NCI-H2227 (cell line): Measurements from ENCODE around the gene SCAMP2.

Source experiments
- DNase-seq: peaks from one replicate; lab custom pipeline; 2025; ENCODE audit not compliant: unreplicated experiment; lab: John Stamatoyannopoulos, UW

Gene SCAMP2

GRCh38 chr15:74863239-74864056, 9.7 kb downstream of the SCAMP2 start:
- DNase-seq = no peak

GRCh38 chr15:74858369-74858740, 14.8 kb downstream of the SCAMP2 start:
- no peak for DNase-seq

DNA sequence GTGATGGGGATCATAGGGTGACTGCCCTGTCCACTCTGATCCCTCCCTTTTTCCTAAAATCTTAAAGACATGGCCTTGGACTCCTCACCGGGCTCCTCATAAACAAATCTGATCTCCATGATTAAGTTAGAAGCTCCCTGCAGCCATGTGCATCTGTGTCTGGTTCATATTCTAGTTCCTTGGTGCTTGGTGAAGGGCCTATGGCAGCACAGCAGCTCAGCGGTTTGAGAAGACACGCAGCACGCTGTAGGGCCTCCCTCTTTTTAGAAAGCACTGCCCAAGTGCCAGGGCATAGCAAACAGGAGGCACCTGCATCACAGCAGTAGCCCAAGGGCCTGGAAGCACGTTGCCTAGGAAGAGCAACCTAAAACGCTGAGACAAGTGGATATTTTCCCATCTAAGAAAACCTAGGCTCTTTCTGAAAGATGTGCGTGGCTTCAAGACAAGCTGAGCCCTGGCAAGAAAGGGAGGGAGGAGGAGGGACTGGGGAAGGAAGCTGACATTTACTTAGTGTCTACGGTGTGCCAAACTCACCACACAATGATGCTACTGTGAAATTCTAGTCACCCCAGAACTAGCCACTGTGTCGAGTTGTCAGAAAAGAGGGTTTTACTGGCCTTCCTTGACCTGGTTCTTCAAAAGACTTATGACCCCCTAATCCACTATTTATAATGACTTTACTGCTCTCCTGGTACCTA, 15.3 kb downstream of the SCAMP2 start:
- no peak for DNase-seq

DNA sequence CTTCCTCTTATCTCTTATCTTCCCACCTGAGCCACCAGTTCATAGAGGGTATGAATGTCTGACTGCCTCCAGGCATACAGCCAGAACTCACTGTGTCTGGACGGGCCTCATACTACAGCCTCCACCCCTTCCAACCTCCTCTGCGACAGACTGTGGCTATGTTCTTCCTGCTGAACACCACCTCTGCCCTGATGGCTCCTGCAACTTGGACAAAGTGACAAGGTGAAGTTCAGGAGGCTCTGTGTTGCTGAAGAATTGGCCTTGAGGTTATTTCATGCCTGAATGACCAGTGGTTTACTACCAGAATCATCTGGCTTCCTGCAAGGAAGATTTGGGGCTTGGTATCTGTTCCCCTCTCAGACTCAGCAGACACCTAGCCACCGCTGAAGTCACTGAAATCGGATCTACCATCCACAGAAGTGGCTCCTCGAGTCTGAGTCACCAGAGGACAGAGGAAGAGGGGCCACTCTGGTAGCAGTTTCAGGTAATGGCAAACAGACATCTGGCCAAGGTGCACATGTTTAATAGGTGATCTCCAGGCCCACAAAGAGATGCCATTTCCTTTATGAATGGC, 16.0 kb downstream of the SCAMP2 start:
- DNase-seq = no peak

GRCh38 chr15:74856537-74856936, 16.6 kb downstream of the SCAMP2 start:
- DNase-seq = no peak

DNA sequence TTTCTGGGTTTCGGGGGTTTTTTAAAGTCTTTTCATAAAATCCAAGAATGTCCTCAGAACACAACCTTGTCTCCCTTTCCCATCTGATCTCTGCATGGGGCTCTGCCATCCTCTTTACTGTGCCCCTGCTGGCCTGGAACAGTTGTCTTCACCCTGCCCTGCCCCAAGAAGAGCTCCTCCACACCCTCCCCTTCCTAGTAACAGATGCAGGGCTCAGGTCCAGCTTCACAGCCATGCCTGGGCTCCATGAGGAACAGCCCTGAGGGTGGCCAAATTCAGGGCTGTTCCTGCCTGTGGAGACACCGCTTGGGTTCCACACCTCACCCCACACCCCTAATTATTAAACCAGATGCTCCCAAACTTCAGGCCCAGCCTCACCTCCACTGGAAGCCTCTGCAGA, 17.3 kb downstream of the SCAMP2 start:
- no peak for DNase-seq

DNA sequence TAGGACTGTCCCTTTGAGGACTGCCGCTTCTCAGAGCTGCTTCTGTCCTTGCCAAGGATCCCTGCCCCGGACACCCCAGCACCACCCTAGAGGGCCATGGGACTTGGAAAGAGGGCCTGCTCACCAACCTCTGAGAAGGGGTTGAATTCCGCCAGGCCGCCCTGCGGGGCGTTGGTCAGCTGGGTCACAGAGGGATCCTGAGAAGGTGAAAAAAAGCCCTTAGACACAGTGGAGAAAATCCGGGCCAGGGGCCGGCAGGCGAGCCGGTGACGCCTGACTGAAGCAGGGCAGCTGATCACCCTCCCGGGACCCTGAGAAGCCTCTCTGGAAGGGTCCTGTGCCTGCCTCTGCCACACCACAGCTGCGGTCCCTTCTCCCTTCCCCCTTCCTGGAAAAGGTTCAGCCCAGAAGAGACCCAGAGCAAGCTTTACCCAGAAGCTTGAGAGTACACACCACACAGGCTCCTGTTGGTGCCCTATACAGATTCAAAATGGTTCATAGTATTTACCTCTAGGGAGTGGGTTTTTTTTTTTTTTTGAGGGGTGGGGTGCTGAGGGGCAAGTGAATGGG, 18.6 kb downstream of the SCAMP2 start:
- no peak for DNase-seq

DNA sequence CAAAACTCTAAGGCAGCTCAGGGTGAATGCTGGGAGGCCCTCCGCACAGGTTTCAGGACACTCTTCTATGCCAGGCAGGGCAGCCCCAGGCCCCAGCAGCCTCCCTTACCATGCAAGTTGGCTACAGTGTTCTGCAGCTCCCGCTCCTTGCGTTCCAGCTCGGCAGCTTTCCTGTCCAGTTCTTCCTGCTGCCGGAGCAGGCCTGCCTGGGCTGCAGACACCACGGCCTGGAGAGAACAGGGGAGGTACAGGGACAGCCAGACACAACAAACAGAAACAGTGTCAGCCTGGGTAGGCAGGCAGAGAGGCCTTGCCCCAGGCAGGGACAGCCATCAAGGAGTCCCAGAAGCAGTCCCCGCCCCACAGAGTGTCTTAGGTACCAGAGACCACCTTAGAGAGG, 21.2 kb downstream of the SCAMP2 start:
- DNase-seq = no peak

GRCh38 chr15:74850393-74850792, 22.8 kb downstream of the SCAMP2 start:
- no peak for DNase-seq

DNA sequence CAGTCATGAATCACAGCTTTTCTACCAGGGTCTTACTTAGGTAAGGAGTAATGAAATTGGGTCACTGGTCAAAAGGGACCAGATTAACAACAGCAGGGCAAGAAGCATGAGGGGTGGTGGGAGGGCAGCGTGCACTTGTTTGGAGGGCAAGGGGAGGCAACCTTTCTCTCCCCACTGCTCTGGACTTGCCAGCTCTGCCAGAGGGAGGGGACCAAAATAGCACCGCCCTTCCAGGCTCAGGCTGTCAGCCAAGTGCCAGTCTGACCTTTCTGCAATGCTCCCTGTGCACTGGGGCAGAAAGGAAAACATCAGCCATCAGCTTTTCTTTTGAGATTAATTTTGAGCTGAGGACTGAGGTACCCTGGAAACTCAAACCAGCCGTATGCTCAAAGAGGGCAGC, 25.7 kb downstream of the SCAMP2 start:
- DNase-seq = no peak

DNA sequence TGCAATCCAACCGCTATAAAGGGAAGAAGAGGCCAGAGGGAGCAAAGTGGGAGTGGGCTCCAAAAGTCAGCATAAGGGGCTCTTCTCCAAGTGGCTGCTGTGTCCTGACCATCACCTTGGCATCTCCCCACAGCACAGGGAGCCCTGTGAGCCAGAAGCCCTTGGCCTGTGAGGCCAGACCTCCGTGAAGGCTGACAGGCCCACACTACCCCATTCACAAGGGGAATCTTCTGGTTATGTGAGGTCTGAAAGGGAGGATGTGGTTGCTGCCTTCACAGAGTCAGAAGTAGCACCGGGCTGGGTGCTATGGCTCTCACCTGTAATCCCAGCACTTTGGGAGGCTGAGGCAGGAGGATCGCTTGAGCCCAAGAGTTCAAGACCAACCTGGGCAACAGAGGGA, 27.6 kb downstream of the SCAMP2 start:
- DNase-seq = no peak

GRCh38 chr15:74845208-74845568, 28.0 kb downstream of the SCAMP2 start:
- DNase-seq = no peak

DNA sequence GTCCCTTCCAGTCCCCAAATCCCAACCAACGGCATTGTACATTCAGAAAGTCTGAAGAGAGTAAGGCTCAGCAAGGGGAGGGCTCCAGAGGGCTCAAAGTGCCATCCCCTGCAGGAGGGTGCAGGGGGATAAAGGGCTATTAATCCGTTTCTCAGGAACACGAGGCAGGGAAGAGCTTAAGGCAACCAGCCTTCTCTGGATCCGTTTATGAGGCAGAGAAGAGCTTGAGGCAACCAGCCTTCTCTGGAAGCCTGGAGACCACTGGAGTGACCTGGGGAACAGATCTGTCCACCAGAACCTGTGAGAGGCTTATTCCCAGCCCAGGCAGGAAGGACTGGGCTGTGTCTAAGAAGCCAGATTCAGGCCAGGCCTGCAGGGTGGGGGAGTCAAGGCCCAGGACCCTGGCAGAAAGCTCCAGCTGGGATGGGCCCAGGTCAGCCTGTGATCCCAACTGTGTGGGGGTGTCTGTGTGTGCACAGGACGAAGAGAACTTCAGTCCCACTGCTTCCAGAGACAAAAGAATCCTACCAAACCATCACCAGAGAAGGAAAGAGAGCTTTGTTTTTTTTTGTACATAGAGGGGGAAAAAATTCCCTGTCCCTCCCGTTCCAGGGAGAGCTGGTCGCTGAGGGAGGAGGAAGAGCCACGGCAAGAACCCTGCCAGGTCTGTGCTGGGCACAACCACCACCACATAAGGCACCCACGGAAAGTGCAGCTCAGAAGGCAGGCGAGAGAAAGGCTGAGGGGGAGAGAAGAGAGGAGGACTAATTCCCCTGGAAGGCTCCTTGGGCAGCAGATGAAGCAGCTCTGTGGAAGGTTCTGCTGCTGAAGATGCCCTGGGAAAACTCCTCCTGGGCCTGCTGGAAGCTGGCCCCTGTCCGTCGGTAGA, 28.6 kb downstream of the SCAMP2 start:
- DNase-seq = no peak

DNA sequence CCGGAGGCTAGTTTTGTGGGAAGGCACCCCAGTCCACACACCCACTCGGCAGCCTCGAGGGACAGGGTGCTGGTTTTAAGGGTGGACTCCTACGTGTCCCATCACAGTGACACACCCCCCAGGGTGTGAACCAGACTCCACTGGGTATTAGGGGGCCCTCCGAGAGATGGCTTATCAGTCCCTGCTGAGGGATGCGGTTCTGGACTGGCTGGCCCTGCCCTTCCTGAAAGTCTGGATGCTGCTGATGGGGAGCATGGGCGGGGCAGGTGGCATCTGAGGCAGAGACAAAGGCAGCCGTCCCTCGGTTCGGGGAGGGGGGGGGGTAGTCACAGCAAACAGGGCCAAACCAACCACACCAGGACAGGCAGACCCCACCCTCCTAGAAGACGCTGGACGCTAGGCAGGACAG, 29.3 kb downstream of the SCAMP2 start:
- DNase-seq = no peak

- DNase-seq = no peak
Measured at GRCh38 chr15:74843445-74843828, 29.7 kb downstream of the SCAMP2 start.

DNA sequence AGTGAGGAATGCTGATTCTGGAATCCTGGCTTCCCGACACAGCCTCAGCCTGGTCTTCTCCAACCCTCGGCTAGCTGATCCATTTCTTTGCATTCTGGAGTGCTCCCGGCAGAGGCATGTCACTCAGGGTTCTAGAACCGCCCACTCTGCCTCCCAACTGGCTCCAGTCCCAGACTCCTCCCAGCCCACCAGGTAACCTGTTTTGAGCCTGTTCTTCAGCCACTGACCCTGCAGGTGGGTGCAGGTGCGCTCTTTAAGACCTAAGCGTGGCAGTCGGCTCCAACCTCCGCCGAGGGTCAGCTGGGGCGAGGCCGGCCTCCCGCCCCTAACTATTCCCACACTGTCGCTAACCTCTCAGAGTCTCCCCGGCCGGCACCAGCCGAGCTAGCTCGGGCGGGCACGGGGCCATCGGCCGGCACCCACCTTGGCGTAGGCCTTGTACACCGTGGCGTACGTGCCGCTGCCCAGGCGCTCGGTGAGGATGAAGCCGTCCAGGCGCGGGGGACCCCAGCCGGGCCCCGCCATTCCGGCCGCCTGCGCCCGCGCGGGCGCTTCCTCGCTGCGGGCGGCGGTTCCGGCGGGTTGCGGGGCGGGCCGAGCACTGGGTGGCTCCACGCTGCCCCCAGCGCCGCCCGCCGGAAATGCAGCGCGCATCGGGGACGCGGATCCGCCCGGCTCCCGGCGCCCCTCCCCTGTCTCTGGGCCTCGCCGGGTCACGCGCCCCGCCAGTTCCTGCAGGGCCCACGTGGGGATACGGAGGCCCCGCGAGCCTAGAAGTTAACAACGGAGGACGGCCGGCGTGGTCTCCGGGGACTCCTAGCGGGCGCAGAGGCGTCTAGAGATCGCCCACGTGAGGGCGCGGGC, 30.4 kb downstream of the SCAMP2 start, which contains the start of gene ULK3:
TSS of gene ULK3 (minus strand) at position 576 of the 864 bp plus-strand sequence. CDS start at position 525, 51 bp downstream.
- DNase-seq = peak; percentile 91

GRCh38 chr15:74841891-74842373, 31.2 kb downstream of the SCAMP2 start:
- no peak for DNase-seq

DNA sequence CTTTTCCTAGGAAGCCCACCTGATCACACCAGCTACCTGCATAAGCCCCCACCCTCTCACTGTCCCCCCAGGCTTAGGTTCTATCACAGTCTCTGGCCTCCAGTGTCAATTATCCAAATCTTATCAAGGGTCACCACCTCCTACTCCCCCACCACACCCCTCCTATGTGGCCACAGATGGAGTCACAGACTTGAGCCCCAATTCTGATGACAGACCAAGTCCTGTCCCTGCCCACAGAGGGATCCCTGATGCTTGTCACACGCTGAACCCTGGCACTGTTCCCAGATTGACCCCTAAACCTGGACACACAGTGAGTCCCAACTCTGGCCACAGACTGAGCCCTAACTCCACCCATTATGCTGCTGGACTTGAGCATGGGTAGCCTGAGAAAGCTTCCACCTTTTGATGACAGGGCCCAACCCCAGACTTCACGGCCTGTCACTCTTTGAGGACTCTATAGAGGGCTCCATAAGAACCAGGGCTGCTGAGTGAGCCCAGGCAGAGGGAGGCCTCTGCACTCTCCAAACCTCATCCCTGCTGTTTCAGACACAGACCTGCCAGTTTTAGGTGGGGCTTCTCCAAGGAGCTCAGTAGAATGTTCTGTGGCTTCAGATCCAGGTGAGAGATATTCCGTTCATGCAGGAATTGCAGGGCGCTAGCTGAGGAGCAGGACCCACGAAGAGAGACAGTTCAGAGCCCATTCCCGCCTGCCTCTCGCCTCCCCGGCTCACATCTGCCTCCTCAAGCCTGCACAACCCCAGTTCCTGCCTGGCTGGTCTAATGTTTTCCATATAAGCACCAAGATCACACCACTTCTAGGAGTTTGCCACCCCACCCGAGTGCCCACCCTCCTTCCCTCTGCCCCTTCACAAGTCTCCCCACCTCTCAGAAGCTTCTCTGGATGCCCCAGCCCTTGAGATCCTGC, 32.1 kb downstream of the SCAMP2 start:
- DNase-seq = no peak
